NK-92 (cell line): ENCODE data around the gene CDCA7.
"Not testable (repeated sequence)": the region's sequence is repeated elsewhere in the genome, so short reads cannot be mapped to it uniquely, and the experiment has no call there.

ENCODE experiments used
- DNase-seq: peaks from one replicate; lab custom pipeline; 2025; ENCODE audit not compliant: unreplicated experiment; lab: John Stamatoyannopoulos, UW

Gene CDCA7

DNA sequence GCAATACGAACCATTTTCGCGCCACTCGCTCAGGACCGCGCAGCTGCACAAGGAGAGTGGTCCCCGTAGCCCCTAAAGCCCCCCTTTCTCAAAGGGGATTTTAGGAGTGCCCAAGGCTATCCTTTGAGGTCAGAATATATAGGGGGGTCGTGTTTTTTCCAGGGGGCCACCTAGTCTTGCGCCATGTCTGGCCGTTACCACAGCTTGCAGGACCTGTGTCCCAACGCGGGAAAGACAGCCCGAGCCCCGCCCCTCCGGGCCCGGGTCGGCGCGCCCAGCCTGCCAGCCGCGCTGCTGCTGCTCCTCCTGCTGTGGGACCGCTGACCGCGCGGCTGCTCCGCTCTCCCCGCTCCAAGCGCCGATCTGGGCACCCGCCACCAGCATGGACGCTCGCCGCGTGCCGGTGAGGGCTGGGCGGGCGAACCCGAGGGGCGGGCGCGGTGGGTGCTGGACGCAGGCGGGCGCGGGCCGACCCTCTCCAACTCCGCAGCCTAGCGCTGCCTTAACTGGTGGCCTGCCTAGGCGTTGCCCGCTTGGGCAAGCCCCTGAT, at the start of gene CDCA7:
TSS of gene CDCA7 (plus strand) at position 291 of the 550 bp plus-strand sequence. CDS start at position 383, 92 bp downstream.
- DNase-seq = no peak

DNA sequence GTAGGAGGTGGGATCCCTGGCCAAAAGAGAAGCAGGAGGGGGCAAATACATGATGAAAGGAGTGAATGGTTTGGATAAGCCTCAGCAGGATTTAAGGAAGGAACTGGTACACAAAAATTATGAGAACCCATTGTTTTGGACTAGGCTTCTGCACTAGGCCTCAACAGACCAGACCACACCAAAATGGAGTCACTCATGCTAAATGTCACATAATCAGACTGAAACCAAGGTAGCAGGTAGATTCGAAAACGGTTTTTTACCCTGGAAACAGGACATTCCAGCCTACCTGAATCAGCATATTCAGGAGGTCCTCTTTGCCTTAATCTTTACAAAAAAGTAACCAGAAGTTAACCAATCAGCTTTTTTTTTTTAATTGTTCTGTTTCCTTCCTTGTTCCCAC, 49.4 kb upstream of the CDCA7 start:
- no peak for DNase-seq

DNA sequence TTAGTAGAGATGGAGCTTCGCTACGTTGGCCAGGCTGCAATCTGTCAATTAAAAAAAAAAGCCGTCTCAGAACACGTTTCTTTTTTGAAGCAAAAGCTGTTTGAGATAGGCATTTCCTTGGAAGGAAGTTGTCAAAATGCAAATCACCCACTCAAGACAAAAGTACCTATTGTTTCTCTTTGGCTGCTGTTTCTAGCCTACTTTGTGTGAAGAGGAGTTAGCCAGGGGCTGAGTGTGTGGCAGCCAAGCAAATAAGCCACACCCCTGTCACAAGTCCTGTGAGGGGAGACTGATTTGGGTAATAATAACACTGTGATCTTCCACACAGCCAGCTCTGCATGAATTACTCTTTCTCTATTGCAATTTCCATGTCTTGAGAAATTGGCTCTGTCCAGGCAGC, 47.4 kb upstream of the CDCA7 start:
- DNase-seq = no peak

DNA sequence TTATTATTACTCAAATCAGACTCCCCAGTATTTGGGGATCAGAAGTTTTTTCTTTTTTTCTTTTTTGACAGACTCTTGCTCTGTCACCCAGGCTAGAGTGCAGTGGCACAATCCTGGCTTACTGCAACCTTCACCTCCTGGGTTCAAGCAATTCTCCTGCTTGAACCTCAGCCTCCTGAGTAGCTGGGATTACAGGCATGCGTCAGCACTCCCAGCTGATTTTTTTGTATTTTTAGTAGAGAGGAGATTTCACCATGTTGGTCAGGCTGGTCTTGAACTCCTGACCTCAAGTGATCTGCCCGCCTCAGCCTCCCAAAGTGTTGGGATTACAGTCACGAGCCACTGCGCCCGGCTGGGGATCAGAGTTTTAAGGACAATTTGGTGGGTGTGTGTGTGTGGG, 45.3 kb upstream of the CDCA7 start:
- not testable (repeated sequence) for DNase-seq

DNA sequence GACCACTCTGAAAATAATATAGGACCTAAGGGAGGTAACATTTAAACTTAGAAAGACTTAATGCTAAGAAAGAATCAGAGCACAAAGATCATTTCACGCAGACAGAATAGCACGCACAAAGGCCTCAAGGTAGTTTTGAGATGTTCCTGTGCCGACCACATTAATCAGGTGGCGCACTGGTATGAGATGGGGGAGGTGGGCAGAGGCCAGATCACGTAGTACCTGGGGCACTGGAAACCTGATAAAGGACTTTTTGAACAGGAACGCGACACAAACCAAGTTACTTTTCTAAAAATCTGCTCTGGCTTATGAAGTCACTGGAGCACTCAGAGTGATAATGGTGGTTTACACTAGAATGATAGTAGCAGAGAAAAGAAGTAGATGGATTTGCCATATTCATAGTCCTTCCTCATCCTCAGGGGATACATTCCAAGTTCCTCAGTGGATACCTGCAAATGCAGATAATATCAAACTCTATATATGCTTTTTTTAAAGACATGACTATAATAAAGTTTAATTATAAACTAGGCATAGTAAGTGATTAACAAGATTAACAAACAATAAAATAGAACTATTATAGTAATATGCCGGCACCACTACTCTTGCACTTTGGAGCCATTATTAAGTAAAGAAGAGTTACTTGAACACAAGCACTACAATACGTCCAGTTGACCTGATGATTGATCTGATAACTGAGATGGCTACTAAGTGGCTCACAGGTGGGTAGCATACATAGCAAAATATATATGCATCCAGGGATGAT, 42.6 kb upstream of the CDCA7 start:
- DNase-seq = no peak

DNA sequence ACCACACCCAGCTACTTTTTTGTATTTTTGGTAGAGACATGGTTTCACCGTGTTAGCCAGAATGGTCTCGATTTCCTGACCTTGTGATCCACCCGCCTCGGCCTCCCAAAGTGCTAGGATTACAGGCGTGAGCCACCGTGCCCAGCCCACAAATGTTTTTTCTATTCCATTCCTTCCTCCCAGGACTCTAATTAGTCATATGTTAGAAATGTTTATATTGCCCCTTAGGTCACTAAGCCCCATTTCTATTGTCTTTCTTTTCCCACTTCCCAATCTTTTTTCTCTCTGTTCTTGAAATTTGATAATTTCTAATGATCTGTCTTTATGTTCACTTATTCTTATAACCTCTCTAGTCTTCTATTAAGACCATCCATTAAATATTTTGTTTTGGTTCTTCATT, 31.3 kb upstream of the CDCA7 start:
- DNase-seq = no peak

DNA sequence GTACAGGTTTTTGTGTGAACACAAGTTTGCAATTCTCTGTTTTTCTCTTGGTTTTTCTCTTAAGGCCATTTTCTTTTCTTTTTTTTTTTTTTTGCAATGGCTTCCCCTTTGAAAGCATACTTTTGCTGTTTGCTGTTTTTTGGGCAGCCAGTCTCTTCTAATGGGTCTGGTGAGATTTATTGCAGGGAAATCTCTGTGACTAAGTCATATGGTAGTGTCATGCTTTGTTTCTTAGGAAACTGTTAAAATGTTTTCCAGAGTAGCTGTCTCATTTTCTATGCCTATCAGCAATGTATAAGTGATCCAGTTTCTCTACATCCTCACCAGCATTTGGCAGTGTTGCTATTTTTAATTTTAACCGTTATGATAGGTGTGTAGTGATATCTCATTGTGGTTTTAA, 27.9 kb upstream of the CDCA7 start:
- DNase-seq = no peak

DNA sequence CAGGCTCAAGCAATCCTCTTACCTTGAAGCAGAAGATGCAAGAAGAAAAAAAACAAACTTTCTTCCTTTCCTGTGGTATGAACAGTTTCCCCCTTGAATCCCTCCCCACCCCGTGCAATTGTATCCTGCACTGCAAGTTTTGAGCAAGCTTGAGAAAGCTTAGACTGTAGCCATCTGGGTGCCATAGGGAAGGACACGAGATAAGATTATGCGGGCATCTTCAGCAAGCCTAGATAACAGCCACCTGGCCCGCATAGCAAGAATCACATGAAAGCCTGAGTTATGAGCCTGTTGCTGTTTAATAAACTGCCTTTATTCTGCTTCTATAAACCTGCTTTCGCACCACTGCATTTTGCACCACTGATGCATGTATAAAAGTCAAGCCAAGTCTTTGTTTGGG, 27.3 kb upstream of the CDCA7 start:
- no peak for DNase-seq

DNA sequence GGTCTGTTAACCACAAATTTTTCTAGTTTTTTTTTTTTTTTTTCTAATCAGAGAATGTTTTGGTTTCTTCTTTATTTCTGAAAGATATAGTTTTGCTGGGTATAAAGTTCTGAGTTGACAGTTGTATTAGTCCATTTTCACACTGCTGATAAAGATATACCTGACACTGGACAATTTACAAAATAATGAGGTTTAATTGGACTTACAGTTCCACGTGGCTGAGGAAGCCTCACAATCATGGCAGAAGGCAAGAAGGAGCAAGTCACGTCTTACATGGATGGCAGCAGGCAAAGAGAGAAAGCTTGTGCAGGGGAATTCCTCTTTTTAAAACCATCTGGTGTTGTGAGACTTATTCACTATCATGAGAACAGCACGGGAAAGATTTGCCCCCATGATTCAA, 21.7 kb upstream of the CDCA7 start:
- not testable (repeated sequence) for DNase-seq

DNA sequence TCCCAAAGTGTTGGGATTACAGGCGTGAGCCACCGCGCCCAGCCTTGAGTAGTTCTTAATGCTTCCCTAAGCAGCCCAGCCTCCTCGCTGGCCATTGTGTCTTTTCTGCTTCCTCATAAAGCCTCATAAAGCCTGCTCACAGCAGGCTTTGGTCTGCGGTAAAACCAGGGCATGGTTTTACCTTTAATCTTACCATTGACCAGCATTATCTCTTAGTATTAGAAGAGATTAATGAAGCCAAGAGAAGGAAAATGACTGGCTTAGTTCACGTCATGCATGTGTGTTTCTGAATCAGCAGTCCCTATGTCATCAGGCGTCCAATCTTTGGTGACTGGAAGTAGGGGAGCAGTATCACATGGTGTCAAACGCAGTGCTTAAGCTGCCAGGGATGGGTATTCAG, 14.9 kb upstream of the CDCA7 start:
- DNase-seq = no peak

DNA sequence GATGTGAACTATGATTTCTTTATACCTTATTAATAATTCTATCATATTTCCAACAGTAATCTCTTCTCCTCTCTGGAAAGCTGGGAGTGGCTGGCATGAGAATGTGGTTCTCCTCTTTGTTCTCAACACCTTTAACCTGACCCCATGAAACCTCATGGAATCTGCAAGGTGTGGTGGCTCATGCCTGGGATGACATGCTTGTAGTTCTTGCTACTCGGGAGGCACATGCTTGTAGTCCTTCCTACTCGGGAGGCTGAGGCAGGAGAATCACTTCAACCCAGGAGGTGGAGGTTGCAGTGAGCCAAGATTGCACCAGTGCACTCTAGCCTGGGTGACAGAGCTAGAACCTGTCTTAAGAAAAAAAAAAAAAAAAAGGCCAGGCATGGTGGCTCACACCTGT, 10.8 kb upstream of the CDCA7 start:
- DNase-seq = no peak

DNA sequence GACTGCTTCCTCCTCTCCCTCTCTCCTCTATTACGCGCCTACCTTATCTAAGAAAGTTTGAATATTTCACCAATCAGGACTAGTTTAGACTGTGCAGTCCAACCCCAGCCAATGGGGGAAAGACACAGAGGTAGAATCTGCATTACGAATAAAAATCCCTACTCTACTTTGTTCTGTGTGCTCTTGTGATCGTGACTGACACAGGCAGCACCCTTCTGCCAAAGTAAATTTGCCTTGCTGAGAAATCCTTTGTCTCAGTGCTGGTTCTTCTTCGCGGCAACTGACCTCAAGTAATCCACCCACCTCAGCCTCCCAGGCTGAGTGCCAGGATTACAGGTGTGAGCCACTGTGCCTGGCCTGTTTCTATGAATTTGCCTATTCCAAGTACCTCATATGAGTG, 8.6 kb upstream of the CDCA7 start:
- DNase-seq = no peak

DNA sequence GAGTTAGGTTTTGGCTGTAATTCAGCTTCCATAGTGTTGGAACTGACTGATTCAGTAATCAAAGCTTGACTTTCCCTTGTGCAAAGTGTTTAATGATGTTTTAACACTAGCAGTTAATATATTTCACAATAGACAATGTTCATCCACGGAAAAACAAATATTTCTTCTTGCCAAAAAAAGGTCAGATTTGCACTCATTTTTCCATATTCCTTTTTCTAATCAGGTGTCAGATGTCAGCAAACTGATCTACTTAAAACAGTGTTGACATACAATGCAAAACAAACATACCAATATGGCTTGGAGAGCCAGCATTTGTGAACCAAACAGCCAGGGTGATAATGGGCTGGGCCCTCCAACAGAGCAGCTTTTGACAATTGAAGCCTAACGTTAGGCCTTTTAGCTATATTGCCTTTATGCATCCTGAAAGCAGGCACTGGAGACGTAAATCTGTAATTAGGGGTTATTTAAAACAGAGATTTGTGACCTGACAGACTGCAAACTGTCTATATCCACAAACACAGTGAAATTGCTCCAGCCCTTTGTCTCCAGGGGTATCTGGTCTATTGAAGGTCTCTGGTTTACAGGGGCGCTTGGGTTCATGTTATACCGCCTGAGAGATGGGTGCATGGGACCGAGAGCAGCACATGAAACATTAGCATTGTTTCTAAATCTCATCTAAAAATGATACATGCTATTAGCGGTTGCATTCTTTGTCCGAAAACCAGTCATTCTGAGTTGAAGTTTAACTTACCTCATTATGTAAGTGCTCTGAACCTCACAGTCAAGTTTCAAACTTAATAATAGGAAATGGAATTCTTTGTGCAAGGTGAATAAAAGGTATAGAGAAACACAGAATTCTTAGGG, 7.1 kb upstream of the CDCA7 start:
- no peak for DNase-seq

DNA sequence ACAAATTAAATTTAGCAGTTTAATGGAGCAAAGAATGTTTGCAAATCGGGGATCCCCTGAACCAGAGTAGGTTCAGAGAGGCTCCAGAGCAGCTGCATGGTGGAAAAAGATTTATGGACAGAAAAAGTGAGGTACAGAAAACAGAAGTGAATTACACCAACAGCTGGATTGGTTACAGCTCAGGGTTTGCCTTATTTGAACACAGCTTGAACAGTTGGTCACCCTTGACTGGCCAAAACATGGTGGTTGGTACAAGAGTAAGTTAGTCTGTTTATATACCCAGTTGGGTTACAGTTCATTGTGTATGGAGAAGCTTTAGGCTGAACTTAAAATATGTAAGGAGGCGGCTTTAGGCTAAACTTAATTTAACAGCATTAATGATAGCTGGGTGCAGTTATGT, 5.4 kb upstream of the CDCA7 start:
- DNase-seq = no peak

DNA sequence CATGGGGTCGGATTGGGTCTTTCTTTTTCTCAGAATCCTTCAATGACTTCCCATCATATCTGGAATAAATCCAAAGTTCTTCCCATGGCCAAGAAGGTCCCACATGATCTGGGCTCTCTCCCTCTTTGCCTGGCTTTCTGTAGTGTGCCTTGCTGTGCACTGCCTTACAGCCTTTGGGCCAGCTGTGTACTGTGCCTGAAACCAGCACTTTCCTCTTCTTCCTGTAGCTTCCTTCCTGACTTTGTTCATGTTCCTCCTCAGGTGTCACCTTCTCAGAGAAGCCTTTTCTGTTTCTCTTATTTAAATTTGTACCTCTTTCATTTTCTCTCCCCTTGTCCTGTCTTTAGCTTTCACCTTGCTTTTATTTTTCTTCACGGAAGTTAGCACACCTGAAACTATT, 4.3 kb upstream of the CDCA7 start:
- DNase-seq = no peak

DNA sequence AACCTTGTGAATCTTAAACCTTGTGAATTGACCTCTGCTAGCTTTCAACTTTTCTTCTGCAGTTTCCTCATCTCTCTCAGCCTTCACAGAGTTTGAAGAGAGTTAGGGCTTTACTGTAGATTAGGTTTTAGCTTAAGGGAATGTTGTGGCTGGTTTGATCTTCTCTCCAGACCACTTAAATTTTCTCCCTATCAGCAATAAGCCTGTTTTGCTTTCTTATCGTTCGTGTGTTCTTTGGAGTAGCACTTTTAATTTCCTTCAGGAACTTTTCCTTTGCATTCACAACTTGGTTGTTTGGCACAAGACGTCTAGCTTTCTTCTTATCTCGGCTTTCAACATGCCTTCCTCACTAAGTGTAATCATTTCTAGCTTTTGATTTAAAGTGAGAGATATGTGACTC, 2.8 kb upstream of the CDCA7 start:
- no peak for DNase-seq

DNA sequence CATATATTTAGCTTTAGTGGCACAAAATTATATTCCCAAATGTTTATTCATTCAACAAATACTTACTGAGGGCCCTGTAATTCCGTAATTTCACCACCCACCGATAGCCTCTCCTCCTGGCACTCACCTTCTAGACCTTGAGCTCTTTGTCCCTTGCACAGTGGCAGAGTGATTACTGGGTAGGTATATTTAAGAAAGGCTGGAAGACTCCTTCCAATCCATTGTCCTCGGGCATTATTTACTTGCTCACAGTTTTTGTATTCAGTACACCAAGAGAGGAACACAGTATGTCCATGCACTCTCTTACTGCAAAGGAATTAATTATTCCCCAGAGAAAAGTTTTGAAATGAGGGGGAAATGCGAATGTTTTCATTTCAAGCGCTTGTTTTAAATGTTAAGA, 1.1 kb upstream of the CDCA7 start:
- DNase-seq = no peak

DNA sequence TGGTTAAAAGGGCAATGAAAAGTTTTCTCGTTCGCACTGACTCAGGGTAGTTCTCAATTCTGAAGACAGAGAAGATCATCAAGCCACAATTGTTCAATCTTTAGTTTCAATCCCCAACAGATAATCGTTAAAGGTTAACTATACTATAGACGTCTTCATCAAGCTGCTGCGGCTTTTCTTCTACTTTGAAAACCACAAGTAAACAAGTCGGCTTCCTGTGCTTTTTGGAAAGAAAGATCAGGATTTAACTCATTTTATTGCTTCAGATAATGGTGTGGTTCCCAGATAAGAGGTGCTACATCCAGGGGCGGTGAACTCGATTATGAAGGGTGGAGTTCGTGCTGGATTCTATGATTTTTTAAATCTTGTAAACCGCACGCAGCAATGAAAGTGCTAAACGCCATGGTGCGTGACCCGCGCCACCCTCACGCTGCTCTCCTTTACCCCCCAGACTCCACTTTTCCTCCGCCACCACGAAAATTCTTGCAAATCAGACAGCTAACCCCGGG, 545 bp upstream of the CDCA7 start:
- DNase-seq = no peak

DNA sequence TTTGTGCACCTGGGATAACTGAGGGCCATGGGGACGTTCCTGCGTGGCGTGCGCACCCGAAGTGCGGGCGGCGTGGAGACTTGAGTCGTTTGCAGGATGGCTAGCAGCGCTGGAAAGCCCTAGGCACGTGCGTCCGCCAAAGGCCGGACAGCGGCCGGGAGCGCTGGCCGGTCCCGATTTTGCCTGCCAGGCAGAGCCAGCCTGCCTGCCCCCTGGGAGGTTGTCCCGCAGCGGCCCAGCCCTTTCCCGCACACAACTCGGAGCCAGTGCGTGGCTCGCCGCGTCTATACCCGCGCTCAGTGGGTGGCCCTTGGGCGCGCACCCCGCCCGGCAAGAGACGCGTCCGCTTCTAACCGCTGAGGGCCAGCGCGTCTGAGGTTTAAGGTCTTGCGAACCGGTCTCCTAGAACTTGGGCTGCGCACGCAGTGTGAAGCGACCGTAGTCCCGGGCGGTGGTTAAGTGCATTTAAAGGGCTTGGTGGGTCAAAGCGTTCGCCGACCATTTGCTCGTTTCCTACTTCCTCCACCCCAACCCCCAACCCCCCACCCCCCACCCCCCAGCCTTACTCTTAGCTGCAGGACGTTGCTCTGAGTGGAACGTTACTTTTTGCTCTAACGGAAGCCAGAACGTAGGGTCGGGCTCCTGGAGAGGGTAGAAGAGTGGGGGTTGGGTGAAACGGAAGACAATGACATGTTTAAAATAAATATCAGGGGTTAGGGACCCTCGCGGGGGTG, 627 bp downstream of the CDCA7 start:
- no peak for DNase-seq

DNA sequence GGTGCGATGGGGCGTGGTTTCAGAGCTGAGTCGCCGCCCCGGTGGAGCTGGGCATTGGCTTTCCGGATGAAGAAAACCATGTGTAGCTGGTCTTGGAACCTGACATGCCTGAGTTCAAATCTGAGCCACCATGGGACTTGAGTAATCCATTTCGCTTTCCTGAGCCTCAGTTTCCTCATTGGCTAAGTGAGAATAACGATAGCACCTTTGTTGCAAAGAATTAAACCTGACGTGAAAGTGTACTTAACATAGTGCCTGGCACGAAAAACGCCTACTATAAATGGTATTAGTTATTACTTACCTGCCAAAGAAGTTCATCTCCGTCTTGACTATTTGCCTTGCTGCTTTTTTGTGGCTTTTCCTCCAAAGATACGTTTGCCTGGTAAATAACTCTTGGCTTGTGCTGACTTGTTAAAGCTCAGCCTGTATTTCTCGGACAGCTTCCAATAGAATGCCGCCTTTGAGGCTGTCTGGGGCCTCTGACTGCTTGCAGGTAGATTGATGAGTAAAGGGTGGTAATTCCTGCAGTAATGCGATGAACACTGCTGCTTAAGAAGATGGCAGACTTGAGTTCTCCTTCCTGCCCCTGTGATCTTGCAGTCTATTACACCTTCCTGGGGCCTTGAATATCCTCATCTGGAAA, 1.3 kb downstream of the CDCA7 start:
- no peak for DNase-seq

DNA sequence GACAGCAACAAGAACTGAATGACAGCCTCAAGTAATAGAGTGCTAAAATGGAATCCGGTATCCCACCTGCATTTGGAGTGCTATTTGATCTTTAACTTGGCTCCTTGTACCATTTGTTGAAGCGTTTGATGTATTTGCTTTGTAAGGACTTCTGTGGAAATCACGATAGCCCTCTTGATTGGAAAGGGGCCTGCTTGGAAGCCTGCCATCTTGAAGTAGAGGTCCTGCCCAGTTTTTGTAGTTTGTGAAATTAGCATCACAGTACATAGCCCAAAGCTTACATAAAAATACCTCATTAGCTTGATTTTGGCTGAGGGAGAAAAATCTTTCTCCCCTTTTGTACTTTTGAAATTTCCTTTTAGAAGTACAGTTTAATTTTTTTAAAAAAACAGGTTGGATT, 2.7 kb downstream of the CDCA7 start:
- DNase-seq = no peak
